ENCODE results near the gene RAB6A.

- no peak for TF ChIP-seq POLR2AphosphoS5 (IDR thresholded peaks at IDR 0.05)
- no peak for TF ChIP-seq POLR2A (IDR thresholded peaks at IDR 0.05)
- TF ChIP-seq, protein P1, sequence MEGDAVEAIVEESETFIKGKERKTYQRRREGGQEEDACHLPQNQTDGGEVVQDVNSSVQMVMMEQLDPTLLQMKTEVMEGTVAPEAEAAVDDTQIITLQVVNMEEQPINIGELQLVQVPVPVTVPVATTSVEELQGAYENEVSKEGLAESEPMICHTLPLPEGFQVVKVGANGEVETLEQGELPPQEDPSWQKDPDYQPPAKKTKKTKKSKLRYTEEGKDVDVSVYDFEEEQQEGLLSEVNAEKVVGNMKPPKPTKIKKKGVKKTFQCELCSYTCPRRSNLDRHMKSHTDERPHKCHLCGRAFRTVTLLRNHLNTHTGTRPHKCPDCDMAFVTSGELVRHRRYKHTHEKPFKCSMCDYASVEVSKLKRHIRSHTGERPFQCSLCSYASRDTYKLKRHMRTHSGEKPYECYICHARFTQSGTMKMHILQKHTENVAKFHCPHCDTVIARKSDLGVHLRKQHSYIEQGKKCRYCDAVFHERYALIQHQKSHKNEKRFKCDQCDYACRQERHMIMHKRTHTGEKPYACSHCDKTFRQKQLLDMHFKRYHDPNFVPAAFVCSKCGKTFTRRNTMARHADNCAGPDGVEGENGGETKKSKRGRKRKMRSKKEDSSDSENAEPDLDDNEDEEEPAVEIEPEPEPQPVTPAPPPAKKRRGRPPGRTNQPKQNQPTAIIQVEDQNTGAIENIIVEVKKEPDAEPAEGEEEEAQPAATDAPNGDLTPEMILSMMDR (IDR thresholded peaks at IDR 0.05) = no peak
- no peak for TF ChIP-seq EP300 (IDR thresholded peaks at IDR 0.05)
Measured at GRCh38 chr11:73654482-73655021, 106.3 kb downstream of the RAB6A start.
